GM21529 (cell line): Measurements from ENCODE around the gene SFXN2.
"Not testable (repeated sequence)": the region's sequence is repeated elsewhere in the genome, so short reads cannot be mapped to it uniquely, and the experiment has no call there.

Experiments
- ATAC-seq: cut with Tn5 transposase; IDR thresholded peaks from one replicate; pipeline ENCODE4 v1.9.1; 2021; ENCODE audit not compliant: unreplicated experiment

SFXN2 gene

DNA sequence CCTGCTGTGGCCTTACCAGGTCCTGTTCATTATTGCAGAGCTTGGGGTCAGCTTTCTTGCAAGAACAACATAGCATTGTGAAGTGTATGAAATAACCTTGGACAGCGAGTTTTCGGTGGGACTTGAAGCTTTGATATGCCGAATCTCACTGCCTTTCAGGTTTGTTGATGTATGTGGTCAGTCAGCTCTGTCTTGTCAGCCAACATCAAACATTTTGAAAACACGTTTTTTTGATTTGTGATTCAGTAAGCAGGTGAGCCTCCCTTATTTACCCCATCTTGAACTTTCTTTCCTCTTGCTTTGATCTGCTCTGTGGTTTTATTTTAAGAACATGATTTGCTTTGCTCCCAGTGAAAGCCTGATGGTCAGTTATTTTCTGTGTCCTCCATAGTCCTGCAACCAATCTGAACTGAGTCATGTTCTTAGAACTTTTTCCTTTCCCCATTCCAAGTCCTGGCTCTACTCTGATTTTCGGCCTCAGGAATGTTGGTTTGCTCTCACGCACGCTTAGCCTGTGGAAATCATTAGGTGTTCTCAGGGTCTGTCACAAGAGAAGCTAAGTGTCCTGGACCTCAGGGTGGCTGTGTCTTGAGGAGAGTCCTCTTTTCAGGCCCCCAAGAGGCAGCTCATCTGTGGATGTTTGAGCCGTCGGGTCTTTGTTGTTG, 38.0 kb downstream of the SFXN2 start:
- no peak for ATAC-seq

- ATAC-seq, result no peak
Observed at GRCh38 chr10:102752934-102753664, 38.7 kb downstream of the SFXN2 start.

DNA sequence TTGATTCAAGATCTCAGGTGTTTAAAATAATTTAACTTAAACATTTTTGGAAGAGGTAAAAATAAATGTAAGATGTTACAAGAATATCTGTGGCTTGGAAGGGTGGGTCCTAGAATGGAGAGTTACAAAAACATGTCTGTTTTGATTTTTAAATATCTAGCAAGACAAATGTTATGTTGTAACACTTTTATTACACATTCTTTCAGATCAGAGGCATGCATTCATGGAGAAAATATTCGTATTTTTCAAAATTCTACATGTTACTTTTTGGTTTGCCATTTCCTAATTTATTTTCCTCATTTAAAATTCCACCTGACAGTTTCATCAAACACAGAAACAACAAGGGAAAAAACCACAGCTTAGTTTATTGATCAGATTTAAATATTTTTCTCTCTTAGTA, 39.3 kb downstream of the SFXN2 start:
- ATAC-seq, result no peak

GRCh38 chr10:102757323-102757722, 42.9 kb downstream of the SFXN2 start:
- ATAC-seq, result no peak

DNA sequence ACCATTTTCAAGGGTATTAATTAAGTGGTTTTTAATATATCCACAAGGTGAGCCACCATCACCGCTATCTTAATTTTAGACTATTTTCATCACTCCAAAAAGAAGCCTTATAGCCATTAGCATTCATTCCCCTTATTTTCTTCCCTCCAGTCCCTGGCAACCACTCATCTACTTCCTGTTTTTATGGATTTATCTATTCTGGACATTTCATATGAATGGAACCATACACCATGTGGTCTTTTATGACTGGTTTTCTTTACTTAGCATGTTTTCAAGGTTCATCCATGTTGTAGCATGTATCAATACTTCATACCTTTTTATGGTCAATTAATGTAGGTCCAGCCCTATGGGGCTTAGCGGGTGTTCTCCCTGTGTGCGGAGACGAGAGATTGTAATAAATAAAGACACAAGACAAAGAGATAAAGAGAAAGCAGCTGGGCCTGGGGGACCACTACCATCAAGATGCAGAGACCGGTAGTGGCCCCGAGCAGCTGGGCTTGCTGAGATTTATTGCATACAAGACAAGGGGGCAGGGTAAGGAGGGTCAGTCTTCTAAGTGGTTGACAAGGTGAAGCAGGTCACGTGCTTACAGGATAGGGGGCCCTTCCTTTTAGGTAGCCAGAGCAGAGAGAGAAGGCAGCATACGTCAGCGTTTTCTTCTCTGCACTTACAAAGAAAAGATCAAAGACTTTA, 44.0 kb downstream of the SFXN2 start:
- no peak for ATAC-seq

DNA sequence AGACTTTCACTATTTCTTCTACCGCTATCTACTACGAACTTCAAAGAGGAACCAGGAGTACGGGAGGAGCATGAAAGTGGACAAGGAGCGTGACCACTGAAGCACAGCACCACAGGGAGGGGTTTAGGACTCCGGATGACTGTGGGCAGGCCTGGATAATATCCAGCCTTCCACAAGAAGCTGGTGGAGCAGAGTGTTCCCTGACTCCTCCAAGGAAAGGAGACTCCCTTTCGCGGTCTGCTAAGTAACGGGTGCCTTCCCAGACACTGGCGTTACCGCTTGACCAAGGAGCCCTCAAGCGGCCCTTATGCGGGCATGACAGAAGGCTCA, 44.5 kb downstream of the SFXN2 start:
- not testable (repeated sequence) for ATAC-seq

GRCh38 chr10:102759497-102760210, 45.2 kb downstream of the SFXN2 start:
- no peak for ATAC-seq

DNA sequence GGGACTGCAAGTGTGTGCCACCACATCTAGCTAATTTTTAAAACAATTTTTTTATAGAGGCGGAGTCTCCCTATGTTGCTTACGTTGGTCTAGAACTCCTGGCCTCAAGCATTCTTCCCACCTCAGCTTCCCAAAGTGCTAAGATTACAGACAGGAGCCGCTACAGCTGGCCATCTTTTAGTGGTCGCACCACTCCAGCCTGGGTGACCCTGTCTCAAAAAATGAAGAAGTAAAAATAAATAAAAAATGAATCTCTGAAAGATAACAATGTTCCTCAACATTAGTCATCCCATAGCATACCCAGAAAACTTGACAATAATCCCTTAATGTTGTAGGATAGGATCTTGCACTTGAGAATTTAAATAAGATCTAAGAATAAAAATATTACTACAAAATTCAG, 47.5 kb downstream of the SFXN2 start:
- ATAC-seq, result no peak

- ATAC-seq, result no peak
Observed at GRCh38 chr10:102762401-102763015, 48.1 kb downstream of the SFXN2 start.

DNA sequence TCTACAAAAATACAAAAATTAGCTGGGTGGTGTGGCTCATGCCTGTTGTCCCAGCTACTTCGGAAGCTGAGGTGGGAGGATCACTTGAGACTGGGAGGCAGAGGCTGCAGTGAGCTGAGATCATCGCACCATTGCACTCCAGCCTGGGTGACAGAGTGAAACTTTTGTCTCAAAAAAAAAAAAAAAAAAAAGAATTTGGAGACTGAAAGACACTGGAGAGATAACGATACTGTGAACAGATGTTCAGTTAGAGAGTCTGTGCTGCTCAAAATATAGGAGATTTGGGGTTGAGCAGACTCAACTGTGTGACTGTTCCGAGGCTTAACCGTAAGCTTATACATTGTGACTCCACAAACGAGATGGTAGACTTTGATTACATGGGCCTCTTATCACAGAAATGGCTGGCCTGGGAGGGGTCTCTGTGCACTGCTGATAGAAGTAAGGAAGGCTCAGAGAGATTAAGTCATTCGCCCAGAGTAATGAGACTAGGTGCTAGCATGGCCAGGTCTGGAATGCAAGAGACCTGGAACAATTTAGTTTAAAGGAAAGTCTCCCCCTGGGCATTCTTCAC, 48.7 kb downstream of the SFXN2 start:
- no peak for ATAC-seq

DNA sequence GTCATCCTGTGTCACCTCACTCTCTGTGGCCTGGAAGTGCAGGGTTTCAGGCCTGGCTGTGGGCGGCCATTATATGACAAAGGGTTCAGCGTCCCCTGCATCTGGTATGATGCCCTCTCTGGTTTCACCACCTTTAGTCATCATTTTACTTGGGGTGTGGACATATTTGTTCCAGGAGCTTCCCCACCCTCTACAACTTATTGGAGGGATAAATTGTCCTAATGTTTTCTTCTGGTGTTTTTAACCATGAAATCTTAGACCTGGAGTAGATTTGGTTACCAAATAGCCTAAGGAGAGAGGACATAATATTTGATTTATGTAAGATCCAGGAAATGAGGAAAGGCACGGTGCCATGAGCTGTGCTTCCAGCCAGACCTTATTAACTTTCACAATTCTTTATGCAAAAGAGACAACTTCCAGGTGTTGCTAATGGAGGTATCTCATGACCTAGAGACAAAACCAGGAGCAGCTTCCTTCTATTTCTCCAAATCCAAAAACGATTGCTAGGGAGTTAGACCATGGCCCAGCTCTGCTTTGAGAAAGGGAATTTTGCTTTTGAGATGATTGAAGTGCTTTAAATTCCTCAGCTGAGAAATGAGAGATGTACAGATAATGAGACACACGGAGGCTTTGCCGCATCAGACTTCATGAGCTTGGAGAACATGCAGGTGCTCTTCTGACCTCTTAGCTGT, 50.2 kb downstream of the SFXN2 start:
- no peak for ATAC-seq

- no peak for ATAC-seq
Observed at GRCh38 chr10:102765336-102765735, 50.9 kb downstream of the SFXN2 start.

- ATAC-seq, result no peak
Observed at GRCh38 chr10:102767428-102768160, 53.2 kb downstream of the SFXN2 start.

GRCh38 chr10:102769375-102770107, 55.1 kb downstream of the SFXN2 start:
- no peak for ATAC-seq

GRCh38 chr10:102770108-102770482, 55.7 kb downstream of the SFXN2 start:
- no peak for ATAC-seq

DNA sequence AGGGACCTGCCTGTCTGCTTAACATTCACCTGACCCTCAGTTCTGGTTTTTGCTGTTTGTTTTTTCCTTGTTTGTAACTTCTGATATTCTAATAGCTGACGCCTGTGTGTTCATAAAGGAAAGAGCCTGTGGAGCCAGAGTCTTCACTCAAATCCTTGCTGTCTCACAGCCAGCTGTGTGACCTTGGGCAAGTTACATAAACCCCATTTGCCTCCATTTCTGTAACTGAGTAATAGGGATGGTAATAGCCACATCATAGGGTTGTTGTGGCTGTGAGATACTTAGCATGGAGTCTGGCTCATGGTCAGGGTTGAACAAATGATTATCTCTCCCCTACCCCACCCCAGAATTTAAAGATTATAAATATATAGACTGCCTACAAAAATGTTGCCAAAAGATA, 56.4 kb downstream of the SFXN2 start:
- ATAC-seq, result no peak

GRCh38 chr10:102773320-102773719, 58.9 kb downstream of the SFXN2 start:
- ATAC-seq, result no peak

GRCh38 chr10:102773986-102774385, 59.5 kb downstream of the SFXN2 start:
- ATAC-seq, result no peak
